ENCODE measurements around the gene ENTPD7.
"Not testable (repeated sequence)": the region's sequence is repeated elsewhere in the genome, so short reads cannot be mapped to it uniquely, and the experiment has no call there.

Gene ENTPD7

GRCh38 chr10:99659031-99659867, at the start of gene ENTPD7:
Gene ENTPD7, plus strand, starts transcription at chr10:99659509. Its CDS starts 448 bp downstream, at chr10:99659957.
- DNase-seq, result peak; percentile 63

GRCh38 chr10:99610221-99610620, 49.1 kb upstream of the ENTPD7 start:
- DNase-seq, result no peak

GRCh38 chr10:99611326-99611725, 48.0 kb upstream of the ENTPD7 start:
- DNase-seq, result no peak

GRCh38 chr10:99612167-99612831, 47.0 kb upstream of the ENTPD7 start:
- DNase-seq, result peak; percentile 5

- no peak for DNase-seq
Observed at GRCh38 chr10:99615426-99615825, 43.9 kb upstream of the ENTPD7 start.

- DNase-seq, result no peak
Observed at GRCh38 chr10:99617696-99618095, 41.6 kb upstream of the ENTPD7 start.

- DNase-seq, result peak; percentile 29
Observed at GRCh38 chr10:99619090-99619800, 40.1 kb upstream of the ENTPD7 start.

GRCh38 chr10:99619851-99620710, 39.2 kb upstream of the ENTPD7 start, which contains the start of gene SLC25A28:
Gene SLC25A28, minus strand, starts transcription at chr10:99620439. Its CDS starts 104 bp downstream, at chr10:99620335.
- peak; percentile 99 for DNase-seq

GRCh38 chr10:99620711-99621453, 38.4 kb upstream of the ENTPD7 start:
- peak; percentile 80 for DNase-seq

GRCh38 chr10:99621454-99622251, 37.7 kb upstream of the ENTPD7 start:
- peak; percentile 69 for DNase-seq

- no peak for DNase-seq
Observed at GRCh38 chr10:99623919-99624318, 35.4 kb upstream of the ENTPD7 start.

- DNase-seq, result not testable (repeated sequence)
Observed at GRCh38 chr10:99625124-99625523, 34.2 kb upstream of the ENTPD7 start.

GRCh38 chr10:99628923-99629624, 30.2 kb upstream of the ENTPD7 start:
- no peak for DNase-seq

- DNase-seq, result no peak
Observed at GRCh38 chr10:99629625-99629978, 29.7 kb upstream of the ENTPD7 start.

- peak; percentile 38 for DNase-seq
Observed at GRCh38 chr10:99630433-99630832, 28.9 kb upstream of the ENTPD7 start.

- peak; percentile 14 for DNase-seq
Observed at GRCh38 chr10:99630991-99631390, 28.3 kb upstream of the ENTPD7 start.

- no peak for DNase-seq
Observed at GRCh38 chr10:99631496-99631895, 27.8 kb upstream of the ENTPD7 start.

GRCh38 chr10:99633832-99634231, 25.5 kb upstream of the ENTPD7 start:
- no peak for DNase-seq

- DNase-seq, result no peak
Observed at GRCh38 chr10:99647601-99648151, 11.6 kb upstream of the ENTPD7 start.

- no peak for DNase-seq
Observed at GRCh38 chr10:99648717-99649116, 10.6 kb upstream of the ENTPD7 start.
